MCF 10A (cell line): ENCODE measurements around the gene ACSL6. TPM values are rescaled to one million over a fixed set of nuclear protein-coding genes. Genes with fewer than 3 reads are reported as not detected.

Experiments used
- BruUV-seq: library from RNA; stranded (reverse); fragments of 400-500 nt; replicated peaks from 2 replicates; lab custom pipeline; 2021; lab: Mats Ljungman, UMichigan
- CTCF ChIA-PET: fragments of 300-600 bp; sonication (Branson Sonifier 250); formaldehyde crosslinking; extraction: SDS; loops from one replicate; lab custom pipeline; 2021; ENCODE audit warnings: antibody characterized with exemption, inconsistent platforms; lab: Yijun Ruan, JAX
- POLR2A ChIA-PET: fragments of 300-600, 350-650 bp; sonication (Branson Sonifier 250); formaldehyde crosslinking; extraction: SDS; loops from one replicate; lab custom pipeline; 2020; ENCODE audit warnings: antibody characterized with exemption, inconsistent platforms; lab: Yijun Ruan, JAX
- DNase-seq: peaks from one replicate; pipeline ENCODE4 v3.0.0-alpha.2; 2018; ENCODE audit not compliant: unreplicated experiment
- H3K27ac Mint-ChIP-seq: one replicate; pipeline ENCODE4 v1.8.0; 2022; ENCODE audit warnings: mild to moderate bottlenecking, low read depth, mixed read lengths; ENCODE audit not compliant: unreplicated experiment
- H3K27me3 Mint-ChIP-seq: one replicate; pipeline ENCODE4 v1.8.0; 2022; ENCODE audit warnings: mixed read lengths; ENCODE audit not compliant: insufficient read depth, unreplicated experiment
- H3K36me3 Mint-ChIP-seq: one replicate; pipeline ENCODE4 v1.8.0; 2022; ENCODE audit warnings: mild to moderate bottlenecking, moderate library complexity, mixed read lengths; ENCODE audit not compliant: insufficient read depth, unreplicated experiment
- H3K4me1 Mint-ChIP-seq: one replicate; pipeline ENCODE4 v1.8.0; 2022; ENCODE audit warnings: mixed read lengths; ENCODE audit not compliant: insufficient read depth, unreplicated experiment
- H3K4me3 Mint-ChIP-seq: one replicate; pipeline ENCODE4 v1.8.0; 2022; ENCODE audit warnings: mild to moderate bottlenecking, moderate library complexity, mixed read lengths; ENCODE audit not compliant: unreplicated experiment
- H3K9me3 Mint-ChIP-seq: one replicate; pipeline ENCODE4 v1.8.0; 2022; ENCODE audit warnings: mixed read lengths; ENCODE audit not compliant: unreplicated experiment
- CTCF ChIP-seq: fragments of 200-600 bp; IDR thresholded peaks from one replicate; pipeline ENCODE4 v1.8.0; 2022; ENCODE audit warnings: antibody characterized with exemption, mild to moderate bottlenecking; ENCODE audit not compliant: unreplicated experiment
- intact Hi-C: fragments of 100-400 bp; cut with micrococcal nuclease; formaldehyde crosslinking; loops from 2 replicates; pipeline ENCODE4 v1.14.1; 2022
- total RNA-seq: library from RNA; stranded (reverse); gene quantifications from 2 replicates; pipeline ENCODE4 v1.2.3, GENCODE V29; 2022

Gene ACSL6
- total RNA-seq, 1 experiment from 2014 or later: not detected

- H3K27ac Mint-ChIP-seq: no peak overlapping the region
- H3K27me3 Mint-ChIP-seq: peaks cover 13% of the 10 kb centered on the region
Measured at GRCh38 chr5:132056610-132057497, 45.4 kb upstream of the ACSL6 start.

GRCh38 chr5:132055808-132056609 lies 44.6 kb upstream of the ACSL6 start:
- Mint-ChIP-seq H3K4me3 (no peak overlapping the region), H3K27me3 (peaks cover 21% of the 10 kb centered on the region), H3K27ac (no peak overlapping the region), H3K36me3 (no peaks in the 10 kb centered on the region), H3K4me1 (no peaks in the 10 kb centered on the region), H3K9me3 (no peaks in the 10 kb centered on the region)
- POLR2A ChIA-PET: no interaction called here
- BruUV-seq: no TSS peak
- CTCF ChIA-PET: interaction anchor here (2.4 to 4.3 kb wide), 2 partner anchors 8 to 467 kb away, joined by 6 to 34 read pairs; no protein-coding TSS in a partner anchor
- TF ChIP-seq CTCF: no peak
- intact Hi-C loops: no loop called here
- DNase-seq: no peak

More at GRCh38 chr5:132056610-132057497, 45.4 kb upstream of the ACSL6 start:
- no peak for DNase-seq
- ChIA-PET POLR2A (no interaction called here), CTCF (interaction anchor here (0.7 to 2.4 kb wide), 5 partner anchors 49 to 467 kb away, joined by 3 to 6 read pairs (median 5); no protein-coding TSS in a partner anchor)
- TF ChIP-seq CTCF: no peak
- no TSS peak for BruUV-seq
- Mint-ChIP-seq H3K9me3 (no peaks in the 10 kb centered on the region), H3K4me1 (no peaks in the 10 kb centered on the region), H3K36me3 (no peaks in the 10 kb centered on the region), H3K4me3 (no peak overlapping the region)
- intact Hi-C loops: no loop called here

GRCh38 chr5:132055441-132055807 lies 44.0 kb upstream of the ACSL6 start:
- no peak for DNase-seq
- no peak for TF ChIP-seq CTCF
- H3K4me3 Mint-ChIP-seq: no peak overlapping the region
- BruUV-seq: no TSS peak
- no peaks in the 10 kb centered on the region for H3K4me1 Mint-ChIP-seq
- no peak overlapping the region for H3K27ac Mint-ChIP-seq
- peaks cover 27% of the 10 kb centered on the region for H3K27me3 Mint-ChIP-seq
- CTCF ChIA-PET: interaction anchor here (2.4 to 4.3 kb wide), 2 partner anchors 8 to 466 kb away, joined by 6 to 34 read pairs; no protein-coding TSS in a partner anchor
- intact Hi-C loops: no loop called here
- POLR2A ChIA-PET: no interaction called here
- H3K9me3 Mint-ChIP-seq: no peaks in the 10 kb centered on the region
- H3K36me3 Mint-ChIP-seq: no peaks in the 10 kb centered on the region
